ENCODE data around the gene GLCE.

GRCh38 chr15:69185706-69186105 lies 25.3 kb downstream of the GLCE start:
- no peak for TF ChIP-seq ARNTL (CRISPR knock-in tag; IDR thresholded peaks at IDR 0.05; ENCODE audit: borderline replicate concordance, low read depth)
- TF ChIP-seq CSDC2 (CRISPR knock-in tag; IDR thresholded peaks at IDR 0.05), result no peak
- no peak for TF ChIP-seq ISL1 (CRISPR knock-in tag; IDR thresholded peaks at IDR 0.05)
- no peak for TF ChIP-seq ZNF70 (CRISPR knock-in tag; IDR thresholded peaks at IDR 0.05)
- TF ChIP-seq PATZ1 (CRISPR knock-in tag; IDR thresholded peaks at IDR 0.05; ENCODE audit: borderline replicate concordance), result no peak
- no peak for TF ChIP-seq GLIS3 (CRISPR knock-in tag; IDR thresholded peaks at IDR 0.05)
- TF ChIP-seq TCF4 (CRISPR knock-in tag; IDR thresholded peaks at IDR 0.05; ENCODE audit: borderline replicate concordance), result no peak

Data from SK-N-SH treated with all-trans-retinoic acid at 6 μM for 48 hours (cell line).